Muscle of leg (tissue), 11 donors: ENCODE measurements around the gene ATP1A1. TPM values are rescaled to one million over a fixed set of nuclear protein-coding genes. Genes with fewer than 3 reads are reported as not detected.

Experiments
- DNase-seq: peaks from one replicate; pipeline ENCODE4 v3.0.0; 2013
- H3K27ac ChIP-seq: one replicate; pipeline ENCODE4 v1.5.1; 2013; ENCODE audit warnings: mild to moderate bottlenecking, low read length, control low read depth
- H3K27me3 ChIP-seq: one replicate; pipeline ENCODE4 v1.6.1; 2013; ENCODE audit warnings: low read length; ENCODE audit not compliant: control insufficient read depth, insufficient read depth
- H3K36me3 ChIP-seq: one replicate; pipeline ENCODE4 v1.6.1; 2013; ENCODE audit warnings: low read length; ENCODE audit not compliant: control insufficient read depth, insufficient read depth
- H3K4me1 ChIP-seq: one replicate; pipeline ENCODE4 v1.6.1; 2013; ENCODE audit warnings: low read length; ENCODE audit not compliant: control insufficient read depth, insufficient read depth
- H3K4me3 ChIP-seq: one replicate; pipeline ENCODE4 v1.5.1; 2013; ENCODE audit warnings: low read length, control low read depth
- H3K9me3 ChIP-seq: replicated peaks from 2 replicates; pipeline ENCODE4 v1.6.1; 2013; ENCODE audit warnings: low read depth, low read length; ENCODE audit not compliant: control insufficient read depth
- WGBS: methylation state at CpG from one replicate; pipeline ENCODE4 v1.1.5; 2013; ENCODE audit warnings: missing lambda C conversion rate; ENCODE audit not compliant: insufficient coverage; 5-methylcytosine and 5-hydroxymethylcytosine counted together
- polyA plus RNA-seq, 8 donors: library from polyadenylated mRNA; unstranded; fragments of 120-200 nt; gene quantifications; one replicate each; pipeline versions ENCODE4 v1.2.1 to v1.2.3, GENCODE V29; 2013; ENCODE audit warnings: inconsistent platforms in 1 of 8, low replicate concordance in 1 of 8; ENCODE audit not compliant: insufficient read length in 8 of 8, insufficient read depth in 1 of 8
- total RNA-seq: library from RNA; stranded (reverse); fragments of 120-200 nt; gene quantifications from one replicate; pipeline ENCODE4 v1.2.4, GENCODE V29; 2013

ATP1A1 gene
- total and polyA plus RNA-seq, 9 donors: 50.6 to 151 (median 136) TPM

DNA sequence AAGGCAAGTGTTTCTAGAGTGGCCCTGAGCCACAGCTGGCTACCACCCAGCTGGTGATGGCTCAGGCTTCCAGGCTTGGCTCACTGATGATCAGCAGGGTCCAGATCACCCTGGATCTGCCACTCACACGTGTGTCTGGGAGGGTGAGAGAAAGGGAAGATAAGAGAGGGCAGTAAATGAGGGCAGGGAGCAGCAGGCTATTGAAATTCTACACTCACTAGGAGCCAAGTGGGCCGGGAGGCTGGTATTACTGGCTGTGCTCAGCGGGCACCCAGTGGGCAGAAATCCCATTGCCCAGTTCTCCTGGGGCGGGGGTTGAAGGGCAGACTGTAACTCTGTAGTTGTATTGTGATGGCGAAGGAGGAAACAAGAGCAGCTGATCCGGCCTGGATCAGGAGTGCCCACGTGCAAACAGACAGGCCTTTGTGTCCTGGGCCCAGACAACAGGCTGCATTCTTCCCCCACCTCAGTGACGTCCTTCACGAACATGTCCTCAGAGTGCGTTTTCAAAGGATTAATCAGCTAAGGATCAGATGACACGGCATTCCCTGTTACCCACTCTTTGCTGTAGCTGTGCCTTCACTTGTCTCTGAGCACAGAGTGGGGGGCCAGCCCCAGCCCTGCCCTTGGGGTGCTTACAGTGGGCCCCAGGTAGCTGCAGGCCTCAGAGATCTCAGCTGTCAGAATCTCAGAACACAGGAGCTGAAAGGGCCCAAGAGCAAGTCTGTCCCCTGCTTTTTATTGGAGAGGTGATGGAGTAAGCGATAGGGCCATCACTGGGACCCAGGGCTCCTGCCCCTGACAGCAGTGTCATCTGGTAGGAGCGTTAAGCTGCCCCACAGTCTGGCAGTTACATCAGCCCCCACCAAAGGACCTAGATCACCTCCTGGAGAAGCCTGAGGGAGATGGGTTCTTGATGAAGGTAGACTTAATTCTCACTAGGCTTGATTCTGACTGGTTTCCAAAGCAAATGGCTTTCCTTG is 60.5 kb downstream of the ATP1A1 start:
- WGBS: 41% methylated on average over 11 of the region's 13 CpGs
- Histone ChIP-seq H3K9me3 (no peaks in the 10 kb centered on the region), H3K4me3 (no peak overlapping the region)

DNA sequence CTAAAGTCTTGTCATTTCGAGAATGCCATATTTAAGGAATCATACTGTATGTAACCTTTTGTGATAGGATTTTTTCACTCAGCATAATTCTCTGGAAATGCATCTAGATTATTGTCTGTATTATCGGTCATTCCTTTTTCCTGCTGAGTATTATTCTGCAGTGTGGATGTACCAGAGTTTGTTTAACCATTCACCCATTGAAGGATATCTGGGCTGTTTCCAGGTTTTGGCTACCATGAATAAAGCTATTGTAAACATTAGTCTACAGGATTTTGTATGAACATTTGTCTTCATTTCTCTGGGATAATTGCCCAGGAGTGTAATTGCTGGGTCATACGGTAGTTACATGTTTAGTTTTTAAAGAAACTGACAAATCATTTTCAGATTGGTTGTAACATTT is 61.8 kb downstream of the ATP1A1 start:
- no CpG with 5 or more reads among the region's 3 CpGs for WGBS

More for the DNA sequence above, 60.5 kb downstream of the ATP1A1 start:
- Histone ChIP-seq H3K27ac (no peak overlapping the region), H3K36me3 (no peaks in the 10 kb centered on the region), H3K27me3 (no peaks in the 10 kb centered on the region), H3K4me1 (peaks cover 4% of the 10 kb centered on the region)
- peak; percentile 31 for DNase-seq

DNA sequence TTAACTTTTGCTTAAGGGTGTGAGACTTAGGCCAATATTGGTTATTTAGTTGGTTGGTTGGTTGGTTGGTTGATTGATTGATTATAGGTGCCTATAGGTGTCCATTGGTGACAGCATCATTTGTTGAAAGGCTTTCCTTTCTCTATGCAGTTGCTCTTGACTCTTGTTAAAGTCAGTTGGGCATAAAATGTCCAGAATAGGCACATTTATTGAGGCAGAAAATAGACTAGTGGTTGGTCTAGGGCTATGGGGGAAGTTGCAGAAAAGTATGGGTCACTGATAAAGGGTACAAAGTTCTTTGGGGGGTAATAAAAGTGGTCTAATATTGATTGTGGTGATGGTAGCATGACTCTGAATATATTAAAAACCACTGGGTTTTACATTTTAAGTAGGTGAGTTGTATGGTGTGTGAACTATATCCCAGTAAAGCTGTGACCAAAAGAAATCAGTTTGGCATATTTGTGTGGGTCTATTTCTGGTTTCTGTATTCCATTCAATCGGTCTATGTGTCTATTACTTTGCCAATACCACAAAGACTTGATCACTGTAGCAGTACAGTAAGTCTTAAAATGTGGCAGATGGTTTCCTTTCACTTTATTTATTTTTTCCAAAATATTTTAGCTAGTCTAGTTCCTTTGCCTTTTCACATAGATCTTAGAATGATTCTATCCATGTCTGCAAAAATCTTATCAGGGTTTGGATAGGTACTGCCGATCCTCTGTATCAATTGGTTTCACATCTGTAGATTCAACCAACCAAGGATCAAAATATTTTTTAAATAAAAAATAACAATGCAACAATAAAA is 63.0 kb downstream of the ATP1A1 start:
- Histone ChIP-seq H3K9me3 (no peaks in the 10 kb centered on the region), H3K27ac (no peak overlapping the region), H3K36me3 (no peaks in the 10 kb centered on the region), H3K4me3 (no peak overlapping the region), H3K27me3 (no peaks in the 10 kb centered on the region), H3K4me1 (peaks cover 4% of the 10 kb centered on the region)
- DNase-seq: no peak
- no CpG with 5 or more reads among the region's 2 CpGs for WGBS

More for the DNA sequence above, 61.8 kb downstream of the ATP1A1 start:
- no peaks in the 10 kb centered on the region for H3K27me3 ChIP-seq
- DNase-seq: no peak
- H3K4me3 ChIP-seq: no peak overlapping the region
- H3K4me1 ChIP-seq: peaks cover 4% of the 10 kb centered on the region
- no peak overlapping the region for H3K27ac ChIP-seq
- no peaks in the 10 kb centered on the region for H3K9me3 ChIP-seq
- no peaks in the 10 kb centered on the region for H3K36me3 ChIP-seq

DNA sequence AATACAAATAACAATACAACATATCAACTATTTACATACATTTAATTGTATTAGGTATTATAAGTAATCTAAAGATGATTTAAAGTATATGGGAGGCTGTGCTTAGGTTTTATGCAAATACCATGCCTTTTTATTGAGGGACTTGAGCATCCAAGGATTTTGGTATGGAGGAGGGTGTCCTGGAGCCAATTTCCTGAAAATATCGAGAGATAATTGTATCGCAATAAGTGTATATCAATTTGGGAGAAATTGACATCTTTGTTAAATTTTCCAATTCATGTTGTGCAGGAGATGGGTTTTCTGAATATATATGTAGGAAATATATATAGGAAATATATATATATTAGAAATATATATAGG is 63.5 kb downstream of the ATP1A1 start:
- no peaks in the 10 kb centered on the region for H3K27me3 ChIP-seq
- H3K36me3 ChIP-seq: no peaks in the 10 kb centered on the region
- 80% methylated on average over 1 of the region's 2 CpGs for WGBS
- DNase-seq: no peak
- H3K4me3 ChIP-seq: no peak overlapping the region
- H3K4me1 ChIP-seq: peaks cover 4% of the 10 kb centered on the region
- no peak overlapping the region for H3K27ac ChIP-seq
- H3K9me3 ChIP-seq: no peaks in the 10 kb centered on the region

DNA sequence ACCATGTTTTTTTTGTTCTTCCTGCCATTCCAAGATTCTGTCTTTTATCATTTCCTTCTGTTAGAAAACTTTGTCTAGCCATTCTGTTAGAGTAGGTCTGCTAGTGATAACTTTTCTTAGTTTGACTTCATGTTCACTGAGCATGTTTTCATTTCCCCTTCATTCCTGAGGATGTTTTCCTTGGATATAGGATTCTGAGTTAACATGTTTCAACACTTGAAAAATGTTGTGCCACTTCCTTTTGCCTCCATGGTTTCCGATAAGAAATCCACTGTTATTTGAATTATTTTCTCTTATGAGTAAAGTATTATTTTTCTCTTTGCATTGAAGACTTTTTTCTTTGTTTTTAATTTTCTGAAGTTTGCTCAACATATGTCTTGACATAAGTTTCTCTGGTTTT is 66.7 kb downstream of the ATP1A1 start:
- Histone ChIP-seq H3K4me3 (no peak overlapping the region), H3K4me1 (no peaks in the 10 kb centered on the region), H3K27me3 (no peaks in the 10 kb centered on the region), H3K36me3 (no peaks in the 10 kb centered on the region), H3K27ac (no peak overlapping the region), H3K9me3 (no peaks in the 10 kb centered on the region)
- no peak for DNase-seq
- no CpG with 5 or more reads among the region's 1 CpG for WGBS

DNA sequence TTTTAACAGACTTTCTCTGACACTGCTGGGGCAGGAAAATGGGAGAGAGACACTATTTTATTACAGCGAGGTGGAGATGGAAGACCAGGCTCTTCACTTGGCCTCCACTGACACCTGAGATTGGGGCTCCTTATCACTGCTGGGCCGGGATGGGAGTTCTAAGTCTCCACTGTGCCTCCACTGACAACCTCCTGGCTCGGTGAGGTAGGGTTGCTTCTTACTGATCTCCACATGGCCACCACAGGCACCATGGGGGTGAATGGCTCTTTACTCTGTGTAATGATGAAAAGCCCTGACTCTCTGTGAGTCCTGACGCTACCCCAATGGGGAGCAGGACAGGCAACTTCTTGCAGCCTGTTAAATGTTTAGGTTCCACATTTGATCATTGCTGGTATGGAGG is 67.7 kb downstream of the ATP1A1 start:
- WGBS: 46% methylated on average over 2 of the region's 4 CpGs
- DNase-seq: no peak
- no peak overlapping the region for H3K4me3 ChIP-seq

DNA sequence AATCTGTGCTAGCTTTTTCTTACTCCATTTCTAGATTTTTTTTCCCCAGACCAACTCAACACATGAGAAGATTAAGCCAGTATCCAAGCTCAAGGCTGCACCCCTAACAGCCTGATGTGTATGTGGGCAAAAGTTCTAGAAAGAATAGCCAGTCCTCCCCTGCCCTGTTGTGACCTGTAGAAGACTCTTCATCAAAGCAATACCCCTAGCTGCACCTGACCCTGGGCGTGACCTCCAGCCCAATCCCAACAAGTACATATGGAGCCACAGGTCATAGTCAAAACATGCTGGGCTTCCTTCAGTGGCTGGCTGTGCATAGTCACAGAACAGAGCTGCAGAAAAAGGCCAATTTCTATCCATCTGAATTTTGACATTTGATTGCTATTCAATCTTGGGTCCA is 72.5 kb downstream of the ATP1A1 start:
- no peaks in the 10 kb centered on the region for H3K9me3 ChIP-seq
- WGBS: 100% methylated on average over 1 of the region's 1 CpG
- H3K27ac ChIP-seq: no peak overlapping the region
- H3K4me3 ChIP-seq: no peak overlapping the region
- H3K27me3 ChIP-seq: no peaks in the 10 kb centered on the region
- no peaks in the 10 kb centered on the region for H3K4me1 ChIP-seq
- H3K36me3 ChIP-seq: no peaks in the 10 kb centered on the region
- no peak for DNase-seq

More for the DNA sequence above, 67.7 kb downstream of the ATP1A1 start:
- H3K27ac ChIP-seq: no peak overlapping the region
- no peaks in the 10 kb centered on the region for H3K9me3 ChIP-seq
- no peaks in the 10 kb centered on the region for H3K27me3 ChIP-seq
- H3K4me1 ChIP-seq: no peaks in the 10 kb centered on the region
- H3K36me3 ChIP-seq: no peaks in the 10 kb centered on the region

DNA sequence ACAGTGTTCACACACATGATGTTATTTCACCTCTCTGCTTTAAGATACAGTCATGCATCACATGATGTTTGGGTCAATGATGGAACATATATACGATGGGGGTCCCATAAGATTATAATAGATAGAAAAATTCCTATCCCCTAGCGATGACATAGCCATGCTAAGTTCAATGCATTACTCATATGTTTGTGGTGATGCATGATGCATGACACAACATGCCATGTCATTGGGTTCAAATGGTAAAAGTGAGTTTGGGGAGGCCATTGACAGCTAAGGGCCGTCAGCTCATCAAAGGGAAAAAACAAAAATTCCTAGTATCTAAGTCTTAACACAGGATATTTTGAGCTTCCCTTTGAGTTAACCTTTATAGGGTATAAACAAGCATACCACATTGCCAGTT is 73.6 kb downstream of the ATP1A1 start:
- Histone ChIP-seq H3K4me1 (no peaks in the 10 kb centered on the region), H3K9me3 (no peaks in the 10 kb centered on the region), H3K27me3 (no peaks in the 10 kb centered on the region), H3K4me3 (no peak overlapping the region), H3K36me3 (no peaks in the 10 kb centered on the region), H3K27ac (no peak overlapping the region)
- WGBS: no CpG with 5 or more reads among the region's 3 CpGs
- no peak for DNase-seq

DNA sequence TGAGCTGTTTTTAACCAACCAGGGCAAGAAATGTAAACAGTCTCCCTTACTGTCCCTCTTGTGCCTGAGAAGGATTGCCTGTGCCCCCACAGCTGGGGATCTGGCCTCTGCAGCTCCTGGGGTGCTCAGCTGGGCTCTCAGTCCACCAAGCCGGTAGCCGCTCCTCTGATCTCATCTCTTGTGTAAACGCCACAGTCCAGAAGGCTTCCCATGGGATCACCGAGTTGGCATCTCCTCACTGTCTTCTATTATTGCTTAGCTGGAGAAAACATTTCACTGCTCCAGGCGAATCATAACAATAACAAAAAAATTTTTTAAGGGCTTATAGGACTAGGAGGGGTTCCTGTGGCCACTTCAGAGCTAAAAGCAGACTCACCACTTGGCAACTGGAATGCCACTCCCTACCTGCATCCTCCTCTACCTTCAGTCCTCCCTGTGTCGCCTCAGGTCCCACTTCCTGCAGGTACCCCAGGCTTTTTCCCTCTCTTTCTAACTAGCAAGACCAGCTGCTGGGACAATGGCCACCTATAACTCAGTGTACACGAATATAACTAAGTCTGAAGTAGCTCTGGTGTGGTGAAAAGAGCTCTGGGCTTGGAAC is 75.8 kb downstream of the ATP1A1 start:
- Histone ChIP-seq H3K4me3 (no peak overlapping the region), H3K4me1 (peaks cover 2% of the 10 kb centered on the region), H3K27ac (no peak overlapping the region), H3K27me3 (no peaks in the 10 kb centered on the region), H3K9me3 (no peaks in the 10 kb centered on the region), H3K36me3 (no peaks in the 10 kb centered on the region)
- no peak for DNase-seq
- WGBS: 55% methylated on average over 4 of the region's 7 CpGs

DNA sequence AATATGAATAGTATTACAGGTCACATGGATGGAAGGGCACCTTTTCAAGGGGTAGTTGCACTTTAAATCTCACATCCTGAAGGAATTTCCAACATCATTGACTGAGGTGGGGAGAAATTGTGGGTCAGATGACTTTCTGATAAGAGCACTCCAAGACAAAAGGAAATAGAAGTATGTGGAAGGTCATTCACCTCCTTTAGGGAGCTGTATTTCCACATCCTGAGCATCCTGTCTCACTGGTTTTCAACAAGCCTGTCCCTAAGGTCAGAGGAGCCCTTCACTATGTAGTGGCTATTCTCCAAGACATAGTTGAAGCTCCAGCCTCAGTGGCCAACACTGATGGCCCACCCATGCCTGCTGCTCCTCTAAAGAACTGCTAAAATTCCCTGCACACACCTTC is 76.5 kb downstream of the ATP1A1 start:
- H3K4me3 ChIP-seq: no peak overlapping the region
- no peaks in the 10 kb centered on the region for H3K9me3 ChIP-seq
- H3K27ac ChIP-seq: no peak overlapping the region
- no peaks in the 10 kb centered on the region for H3K36me3 ChIP-seq
- H3K4me1 ChIP-seq: peaks cover 7% of the 10 kb centered on the region
- no peak for DNase-seq
- no peaks in the 10 kb centered on the region for H3K27me3 ChIP-seq
